ENCODE measurements around the gene USP32. TPM values are rescaled to one million over a fixed set of nuclear protein-coding genes. Genes with fewer than 3 reads are reported as not detected.
"Not testable (repeated sequence)": the region's sequence is repeated elsewhere in the genome, so short reads cannot be mapped to it uniquely, and the experiment has no call there.

Gene USP32
- total and polyA plus RNA-seq, 2 donors (not counting 1 experiment from before 2014, with no cell fraction given), result 7.7 to 48.8 TPM

GRCh38 chr17:60348616-60349015 is 43.3 kb downstream of the USP32 start:
- H3K4me2 ChIP-seq (replicated peaks; ENCODE audit: low read depth, low read length, poor library complexity, severe bottlenecking), result no peak overlapping the region
- Mint-ChIP-seq H3K4me3 (no peak overlapping the region), H3K27ac (no peak overlapping the region), H3K27me3 (no peaks in the 10 kb centered on the region), H3K9me3 (ENCODE audit: insufficient read depth) (no peaks in the 10 kb centered on the region), H3K4me1 (peaks cover 8% of the 10 kb centered on the region)
- H4K20me1 ChIP-seq (ENCODE audit: control insufficient read depth, insufficient read depth, low read length, poor library complexity, severe bottlenecking), result peaks cover 19% of the 10 kb centered on the region
- no peaks in the 10 kb centered on the region for H3K9me3 ChIP-seq (ENCODE audit: control extremely low read depth in 1 of 3, control insufficient read depth in 2 of 3, insufficient read depth in 1 of 3, low read length in 2 of 3)
- intact Hi-C loops (cut with micrococcal nuclease), result no loop called here
- WGBS (ENCODE audit: insufficient coverage), result 100% methylated on average over 4 of the region's 5 CpGs
- no peak overlapping the region for H3K4me3 ChIP-seq (ENCODE audit: control extremely low read depth in 1 of 5, extremely low read depth in 1 of 5, insufficient read depth in 1 of 5, low read depth in 2 of 5, low read length in 4 of 5)
- no peak for TF ChIP-seq CTCF (IDR thresholded peaks at IDR 0.05)
- no peak for TF ChIP-seq EZH2 (IDR thresholded peaks at IDR 0.05; ENCODE audit: borderline replicate concordance, insufficient read depth, low read depth, low read length, poor library complexity, severe bottlenecking)
- no peak overlapping the region for H3K9ac ChIP-seq (ENCODE audit: low read length)
- ChIA-PET POLR2A (no interaction called here), CTCF (no interaction called here)
- peaks cover 2 to 3% of the 10 kb centered on the region in 2 experiments for H3K36me3 ChIP-seq (replicated peaks in 1 of 2; ENCODE audit: control extremely low read depth in 1 of 2, control insufficient read depth in 1 of 2, extremely low read depth in 1 of 2, insufficient read depth in 2 of 2, low read length in 1 of 2)
- ATAC-seq (ENCODE audit: low read depth) (no peak), DNase-seq (no peak)
- H3K27ac ChIP-seq (ENCODE audit: low read length in 2 of 2), result no peak overlapping the region
- no peak overlapping the region for H2AFZ ChIP-seq (ENCODE audit: insufficient read depth, low read depth, low read length, poor library complexity, severe bottlenecking)
- H3K27me3 ChIP-seq (replicated peaks in 1 of 4; ENCODE audit: control extremely low read depth in 1 of 4, control insufficient read depth in 3 of 4, insufficient read depth in 4 of 4, low read length in 3 of 4), result no peaks in the 10 kb centered on the region
- H3K79me2 ChIP-seq (ENCODE audit: control insufficient read depth, insufficient read depth, low read length), result peaks cover 52% of the 10 kb centered on the region
- no peaks in the 10 kb centered on the region for H3K4me1 ChIP-seq (ENCODE audit: control insufficient read depth in 2 of 2, insufficient read depth in 2 of 2, low read length in 2 of 2)

- Mint-ChIP-seq H3K9me3 (ENCODE audit: insufficient read depth) (no peaks in the 10 kb centered on the region), H3K27ac (no peak overlapping the region), H3K4me1 (peaks cover 2% of the 10 kb centered on the region), H3K4me3 (no peak overlapping the region), H3K27me3 (no peaks in the 10 kb centered on the region)
- ATAC-seq (ENCODE audit: low read depth) (no peak), DNase-seq (no peak)
- Histone ChIP-seq H3K9ac (ENCODE audit: low read length) (no peak overlapping the region), H3K27ac (ENCODE audit: low read length in 2 of 2) (no peak overlapping the region), H2AFZ (ENCODE audit: insufficient read depth, low read depth, low read length, poor library complexity, severe bottlenecking) (no peak overlapping the region), H3K4me3 (ENCODE audit: control extremely low read depth in 1 of 5, extremely low read depth in 1 of 5, insufficient read depth in 1 of 5, low read depth in 2 of 5, low read length in 4 of 5) (no peak overlapping the region), H4K20me1 (ENCODE audit: control insufficient read depth, insufficient read depth, low read length, poor library complexity, severe bottlenecking) (peaks cover 14% of the 10 kb centered on the region), H3K27me3 (replicated peaks in 1 of 4; ENCODE audit: control extremely low read depth in 1 of 4, control insufficient read depth in 3 of 4, insufficient read depth in 4 of 4, low read length in 3 of 4) (no peaks in the 10 kb centered on the region), H3K36me3 (replicated peaks in 1 of 2; ENCODE audit: control extremely low read depth in 1 of 2, control insufficient read depth in 1 of 2, extremely low read depth in 1 of 2, insufficient read depth in 2 of 2, low read length in 1 of 2) (peaks cover 2 to 15% of the 10 kb centered on the region in 2 experiments), H3K4me1 (ENCODE audit: control insufficient read depth in 2 of 2, insufficient read depth in 2 of 2, low read length in 2 of 2) (no peaks in the 10 kb centered on the region), H3K9me3 (ENCODE audit: control extremely low read depth in 1 of 3, control insufficient read depth in 2 of 3, insufficient read depth in 1 of 3, low read length in 2 of 3) (no peaks in the 10 kb centered on the region), H3K79me2 (ENCODE audit: control insufficient read depth, insufficient read depth, low read length) (peaks cover 32% of the 10 kb centered on the region), H3K4me2 (replicated peaks; ENCODE audit: low read depth, low read length, poor library complexity, severe bottlenecking) (no peak overlapping the region)
- POLR2A ChIA-PET, result no interaction called here
- WGBS (ENCODE audit: insufficient coverage), result no CpG with 5 or more reads among the region's 3 CpGs
- CTCF ChIA-PET, result no interaction called here
- TF ChIP-seq CTCF (IDR thresholded peaks at IDR 0.05) (no peak), EZH2 (IDR thresholded peaks at IDR 0.05; ENCODE audit: borderline replicate concordance, insufficient read depth, low read depth, low read length, poor library complexity, severe bottlenecking) (no peak)
- intact Hi-C loops (cut with micrococcal nuclease), result no loop called here
Observed at GRCh38 chr17:60345233-60345632, 46.7 kb downstream of the USP32 start.

GRCh38 chr17:60342492-60342891 is 49.4 kb downstream of the USP32 start:
- DNase-seq; H3K27me3 Mint-ChIP-seq; H3K4me2 ChIP-seq (replicated peaks; ENCODE audit: low read depth, low read length, poor library complexity, severe bottlenecking); H3K4me1 Mint-ChIP-seq; POLR2A ChIA-PET; H3K4me1 ChIP-seq (ENCODE audit: control insufficient read depth in 2 of 2, insufficient read depth in 2 of 2, low read length in 2 of 2); H3K27ac ChIP-seq (ENCODE audit: low read length in 2 of 2); H3K9ac ChIP-seq (ENCODE audit: low read length); H4K20me1 ChIP-seq (ENCODE audit: control insufficient read depth, insufficient read depth, low read length, poor library complexity, severe bottlenecking); ATAC-seq (ENCODE audit: low read depth); H3K4me3 ChIP-seq (ENCODE audit: control extremely low read depth in 1 of 5, extremely low read depth in 1 of 5, insufficient read depth in 1 of 5, low read depth in 2 of 5, low read length in 4 of 5); intact Hi-C loops (cut with micrococcal nuclease); CTCF ChIA-PET; H3K4me3 Mint-ChIP-seq; H2AFZ ChIP-seq (ENCODE audit: insufficient read depth, low read depth, low read length, poor library complexity, severe bottlenecking); H3K27ac Mint-ChIP-seq; H3K9me3 Mint-ChIP-seq (ENCODE audit: insufficient read depth); H3K9me3 ChIP-seq (ENCODE audit: control extremely low read depth in 1 of 3, control insufficient read depth in 2 of 3, insufficient read depth in 1 of 3, low read length in 2 of 3); H3K27me3 ChIP-seq (replicated peaks in 1 of 4; ENCODE audit: control extremely low read depth in 1 of 4, control insufficient read depth in 3 of 4, insufficient read depth in 4 of 4, low read length in 3 of 4): not testable (repeated sequence)
- H3K79me2 ChIP-seq (ENCODE audit: control insufficient read depth, insufficient read depth, low read length), result peaks cover 25% of the 10 kb centered on the region
- peaks cover 5 to 18% of the 10 kb centered on the region in 2 experiments for H3K36me3 ChIP-seq (replicated peaks in 1 of 2; ENCODE audit: control extremely low read depth in 1 of 2, control insufficient read depth in 1 of 2, extremely low read depth in 1 of 2, insufficient read depth in 2 of 2, low read length in 1 of 2)
- 99% methylated on average over 7 of the region's 7 CpGs for WGBS (ENCODE audit: insufficient coverage)

Measured in B cell (primary cell).